T-helper 17 cell (primary cell): ENCODE data around the gene RHEB. TPM values are rescaled to one million over a fixed set of nuclear protein-coding genes. Genes with fewer than 3 reads are reported as not detected.

Source experiments
- ATAC-seq: fragments of 150-1000 bp; cut with Tn5 transposase; 2 replicates; pipeline ENCODE4 v1.10.0; 2021; ENCODE audit warnings: mild to moderate bottlenecking, moderate library complexity
- DNase-seq, 3 donors: peaks; one replicate each; pipeline versions ENCODE4 v3.0.0 to v3.0.0-alpha.2; 2020 to 2021
- H3K9me3 ChIP-seq: one replicate; pipeline ENCODE4 v1.7.0; 2013; ENCODE audit warnings: low read length, mild to moderate bottlenecking; ENCODE audit not compliant: control insufficient read depth, poor library complexity, severe bottlenecking
- H3K27ac Mint-ChIP-seq: one replicate; pipeline ENCODE4 v1.8.0; 2022; ENCODE audit warnings: mild to moderate bottlenecking, moderate library complexity, mixed read lengths
- H3K27me3 Mint-ChIP-seq: one replicate; pipeline ENCODE4 v1.8.0; 2022; ENCODE audit warnings: mixed read lengths
- H3K36me3 Mint-ChIP-seq: one replicate; pipeline ENCODE4 v1.8.0; 2022; ENCODE audit warnings: low read depth, mixed read lengths
- H3K4me1 Mint-ChIP-seq: one replicate; pipeline ENCODE4 v1.8.0; 2022; ENCODE audit warnings: mild to moderate bottlenecking, mixed read lengths
- H3K4me3 Mint-ChIP-seq: one replicate; pipeline ENCODE4 v1.8.0; 2022; ENCODE audit warnings: mild to moderate bottlenecking, moderate library complexity, mixed read lengths
- total RNA-seq, 4 donors: library from RNA in 2 of 4; stranded (reverse) in 2 of 4; gene quantifications; one replicate each; pipeline ENCODE4 v1.2.3 and lab custom pipeline; 2022 to 2026

RHEB gene
- total RNA-seq, 2 donors from 2014 or later = 62.5 to 71.1 TPM

DNA sequence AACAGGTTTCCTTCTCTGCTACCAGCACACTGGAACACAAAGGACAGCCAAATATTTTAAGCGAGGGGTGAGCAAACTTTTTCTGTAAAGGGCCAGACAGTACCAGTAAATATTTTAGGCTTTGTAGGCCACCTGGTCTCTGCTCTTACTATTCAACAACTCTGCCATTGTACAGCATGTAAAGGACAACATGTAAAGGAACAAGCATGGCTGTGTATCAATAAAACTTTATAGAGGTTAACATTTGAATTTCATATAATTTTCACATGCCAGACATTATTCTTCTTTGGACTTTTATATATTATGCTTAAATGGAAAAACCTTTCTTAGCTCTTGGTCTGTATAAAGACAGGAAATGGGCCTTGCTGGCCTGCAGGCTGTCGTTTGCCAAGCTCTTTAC is 30.2 kb downstream of the RHEB start:
- H3K9me3 ChIP-seq = no peaks in the 10 kb centered on the region
- Mint-ChIP-seq H3K4me1 (peaks cover 28% of the 10 kb centered on the region), H3K4me3 (no peak overlapping the region), H3K36me3 (peaks cover 11% of the 10 kb centered on the region), H3K27me3 (no peaks in the 10 kb centered on the region), H3K27ac (no peak overlapping the region)
- ATAC-seq (no peak), DNase-seq (no peak)

DNA sequence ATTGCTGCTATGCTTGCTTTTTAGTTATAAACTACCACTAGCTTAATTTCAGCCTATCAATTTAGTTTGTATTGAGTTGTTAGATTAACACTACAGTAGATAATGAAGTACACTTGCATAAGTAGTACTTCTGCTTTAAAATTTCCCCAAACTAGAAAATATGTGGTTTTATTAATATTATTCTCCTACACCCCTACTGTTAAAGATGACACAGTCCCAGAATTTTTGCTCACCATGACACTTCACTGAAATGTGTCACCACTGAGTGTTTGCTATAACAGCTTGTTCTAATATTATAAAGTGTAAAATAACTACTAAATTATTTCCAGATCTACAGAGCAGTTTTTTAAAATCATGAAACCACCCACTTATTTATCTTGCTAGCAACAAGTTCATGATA is 31.6 kb downstream of the RHEB start:
- Mint-ChIP-seq H3K36me3 (peaks cover 14% of the 10 kb centered on the region), H3K27me3 (no peaks in the 10 kb centered on the region), H3K4me1 (peaks cover 25% of the 10 kb centered on the region), H3K27ac (peak overlapping the region; percentile 75), H3K4me3 (no peak overlapping the region)
- H3K9me3 ChIP-seq = no peaks in the 10 kb centered on the region
- ATAC-seq = no peak
- no peak for DNase-seq

DNA sequence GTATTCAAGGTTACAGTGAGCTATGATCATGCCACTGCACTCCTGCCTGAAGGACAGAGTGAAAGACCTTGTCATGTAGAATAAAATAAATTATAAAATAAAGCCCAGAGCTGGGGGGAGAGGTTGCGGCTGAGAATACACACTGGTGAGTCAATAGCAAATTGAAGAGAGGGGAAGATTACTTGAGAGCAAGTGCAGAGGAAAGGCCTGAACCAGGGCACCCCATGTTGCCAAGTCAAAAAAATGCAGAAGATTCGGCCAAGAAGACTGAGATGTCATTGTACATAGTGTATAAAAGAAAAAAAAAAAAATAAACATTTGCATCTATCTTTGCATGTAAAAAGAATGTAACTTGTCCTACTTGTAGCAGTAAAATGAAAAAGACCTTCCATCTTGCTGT is 32.5 kb downstream of the RHEB start:
- Mint-ChIP-seq H3K27ac (peak overlapping the region; percentile 56), H3K4me1 (peaks cover 32% of the 10 kb centered on the region), H3K36me3 (peaks cover 18% of the 10 kb centered on the region), H3K27me3 (no peaks in the 10 kb centered on the region), H3K4me3 (no peak overlapping the region)
- no peak for ATAC-seq
- DNase-seq = no peak
- no peaks in the 10 kb centered on the region for H3K9me3 ChIP-seq

DNA sequence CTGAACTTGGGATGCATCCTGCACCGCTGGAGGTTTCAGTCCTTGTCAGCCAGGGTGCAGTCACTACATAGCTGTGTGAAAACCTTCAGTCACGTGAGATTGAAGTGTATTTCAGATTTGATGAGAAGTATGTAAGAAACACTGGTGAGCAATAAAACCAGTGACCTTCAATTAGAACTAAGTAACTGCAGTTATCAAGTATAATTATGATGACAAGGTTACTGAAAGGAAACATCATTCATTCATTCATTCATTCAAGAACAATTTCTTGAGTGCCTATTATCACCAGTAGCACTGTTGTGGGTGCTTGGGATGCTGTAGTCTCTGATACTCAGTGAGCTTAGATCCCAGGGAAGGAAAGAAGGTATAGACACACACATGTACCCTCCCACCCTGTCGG is 33.6 kb downstream of the RHEB start:
- H3K27me3 Mint-ChIP-seq = no peaks in the 10 kb centered on the region
- H3K36me3 Mint-ChIP-seq = peaks cover 20% of the 10 kb centered on the region
- H3K27ac Mint-ChIP-seq = no peak overlapping the region
- no peak overlapping the region for H3K4me3 Mint-ChIP-seq
- no peak for ATAC-seq
- peaks cover 34% of the 10 kb centered on the region for H3K4me1 Mint-ChIP-seq
- H3K9me3 ChIP-seq = no peaks in the 10 kb centered on the region
- DNase-seq = no peak

DNA sequence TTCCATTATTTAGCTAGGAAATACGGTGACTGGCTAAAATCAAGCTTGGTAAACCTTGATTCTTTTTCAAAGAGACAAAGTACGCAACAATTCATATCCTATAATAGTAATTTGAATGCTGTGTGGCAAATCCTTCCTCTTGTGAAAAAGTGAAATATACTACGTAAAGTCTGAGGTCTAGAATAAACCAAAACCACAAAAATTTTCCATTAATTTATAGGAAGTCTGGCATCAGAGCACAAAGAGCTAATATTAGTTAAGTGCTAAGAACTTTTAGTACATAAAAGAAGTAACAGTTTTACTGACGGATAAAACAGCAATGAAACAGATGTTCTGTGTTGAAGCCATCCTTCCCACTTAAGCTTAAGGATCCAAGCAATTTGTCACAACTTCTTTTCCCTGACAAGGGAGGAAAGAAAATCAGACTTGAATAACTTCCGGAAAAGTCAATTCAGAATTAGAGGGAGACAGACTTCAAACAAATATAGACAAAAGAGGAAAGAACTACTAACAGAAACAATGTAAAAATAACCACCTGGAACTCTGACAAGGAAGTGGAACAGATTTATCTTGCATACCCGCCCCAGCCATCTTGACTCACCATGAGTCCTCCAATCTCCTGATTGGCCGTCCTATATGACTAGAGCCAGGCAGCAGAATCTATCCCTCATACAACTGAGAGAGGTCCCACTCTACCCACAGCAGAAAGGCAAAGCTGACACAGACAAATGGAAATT is 34.6 kb downstream of the RHEB start:
- H3K4me3 Mint-ChIP-seq = no peak overlapping the region
- ATAC-seq = no peak
- H3K36me3 Mint-ChIP-seq = peaks cover 17% of the 10 kb centered on the region
- H3K27ac Mint-ChIP-seq = peak overlapping the region; percentile 86
- no peaks in the 10 kb centered on the region for H3K9me3 ChIP-seq
- no peak for DNase-seq
- H3K27me3 Mint-ChIP-seq = no peaks in the 10 kb centered on the region
- peaks cover 34% of the 10 kb centered on the region for H3K4me1 Mint-ChIP-seq

DNA sequence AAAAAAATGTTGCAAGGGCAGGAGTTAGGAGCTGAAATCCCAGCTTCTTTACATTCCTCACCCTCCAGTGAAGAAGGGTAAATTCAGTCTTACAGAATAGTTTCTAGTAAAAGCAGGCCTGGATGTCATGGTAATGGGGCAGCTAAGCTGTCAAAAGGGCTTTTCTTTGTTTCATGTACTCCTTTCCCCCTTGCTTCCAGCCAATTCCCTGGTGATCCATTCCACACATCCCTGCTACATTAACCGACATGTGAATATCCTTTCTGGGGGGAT is 36.0 kb downstream of the RHEB start:
- Mint-ChIP-seq H3K4me3 (no peak overlapping the region), H3K36me3 (peaks cover 19% of the 10 kb centered on the region)

DNA sequence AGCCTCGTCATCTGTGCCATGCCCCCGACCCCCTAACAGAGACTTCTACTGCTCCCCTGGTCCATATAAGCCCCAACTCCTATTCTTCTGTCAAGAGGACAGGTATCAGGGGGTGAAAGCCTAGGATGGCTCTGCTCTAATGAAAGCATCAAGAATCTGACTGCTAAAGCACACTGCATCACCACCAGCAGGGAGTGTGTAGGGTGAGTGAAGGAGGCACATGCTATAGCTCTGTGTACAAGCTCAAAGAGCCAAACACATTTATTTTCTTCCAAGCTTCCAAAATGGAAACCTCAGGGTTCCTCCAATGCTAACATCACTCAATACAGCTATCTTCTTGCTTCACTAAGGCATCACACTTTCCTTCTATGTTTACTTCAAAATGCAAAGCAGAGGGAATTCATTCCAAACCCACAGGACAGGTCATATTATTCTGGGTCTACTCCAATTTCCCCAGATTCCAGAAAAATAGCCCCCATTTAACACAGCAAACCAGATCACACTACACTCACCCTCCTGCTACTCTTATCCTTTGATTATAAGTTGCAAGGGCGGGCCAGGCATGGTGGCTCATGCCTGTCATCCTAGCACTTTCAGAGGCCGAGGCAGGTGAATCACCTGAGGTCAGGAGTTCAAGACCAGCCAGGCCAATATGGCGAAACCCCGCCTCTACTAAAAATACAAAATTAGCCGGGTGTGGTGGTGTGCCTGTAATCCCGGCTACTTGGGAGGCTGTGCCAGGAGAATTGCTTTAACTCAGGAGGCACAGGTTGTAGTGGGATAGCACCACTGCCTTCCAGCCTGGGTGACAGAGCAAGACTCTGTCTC is 36.6 kb downstream of the RHEB start:
- DNase-seq = no peak
- H3K4me1 Mint-ChIP-seq = peaks cover 39% of the 10 kb centered on the region
- H3K9me3 ChIP-seq = no peaks in the 10 kb centered on the region
- no peak for ATAC-seq
- peak overlapping the region; percentile 86 for H3K27ac Mint-ChIP-seq
- H3K36me3 Mint-ChIP-seq = peaks cover 19% of the 10 kb centered on the region
- H3K4me3 Mint-ChIP-seq = no peak overlapping the region
- H3K27me3 Mint-ChIP-seq = no peaks in the 10 kb centered on the region

More for the DNA sequence above, 36.0 kb downstream of the RHEB start:
- H3K27ac Mint-ChIP-seq = peak overlapping the region; percentile 86
- peaks cover 39% of the 10 kb centered on the region for H3K4me1 Mint-ChIP-seq
- no peaks in the 10 kb centered on the region for H3K9me3 ChIP-seq
- no peaks in the 10 kb centered on the region for H3K27me3 Mint-ChIP-seq
- ATAC-seq (no peak), DNase-seq (no peak)

DNA sequence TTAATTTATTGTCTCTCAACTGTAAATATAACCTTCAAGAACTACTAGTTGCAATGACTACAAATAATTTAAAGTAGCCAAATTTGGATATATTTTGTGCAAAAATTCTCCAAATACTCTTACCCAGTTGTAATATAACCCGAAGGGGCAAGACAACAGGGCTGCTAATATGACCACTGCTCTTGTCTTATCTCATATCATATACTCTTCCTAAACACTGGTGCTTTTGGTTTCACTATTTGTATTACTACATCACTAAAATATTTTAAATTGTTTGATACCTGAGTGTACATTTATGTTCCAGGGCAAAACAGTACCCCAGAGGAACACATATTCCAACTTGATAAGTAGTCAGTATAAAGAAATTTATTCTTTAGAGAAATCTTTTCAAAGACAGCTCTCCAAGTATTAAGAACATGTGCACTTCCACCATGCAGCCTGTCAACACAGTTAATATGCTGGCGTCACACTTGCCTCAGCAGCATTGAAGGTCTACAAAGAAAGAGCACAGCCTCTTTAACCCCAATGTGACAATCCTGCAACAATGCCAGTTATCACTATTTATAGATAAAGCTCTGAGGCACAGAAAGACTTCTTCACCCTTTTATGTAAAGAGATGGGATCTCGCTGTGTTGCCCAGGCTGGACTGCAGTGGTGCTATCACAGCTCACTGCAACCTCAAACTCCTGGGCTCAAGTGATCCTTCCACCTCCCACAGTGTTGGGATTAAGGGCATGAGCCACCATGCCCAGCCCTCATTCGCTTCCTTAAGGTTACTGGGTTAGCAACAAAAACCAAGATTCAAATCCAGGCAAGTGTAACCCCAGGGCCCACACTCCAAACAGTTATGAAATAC is 37.8 kb downstream of the RHEB start:
- Mint-ChIP-seq H3K36me3 (peaks cover 19% of the 10 kb centered on the region), H3K4me3 (no peak overlapping the region), H3K27ac (peak overlapping the region; percentile 86), H3K27me3 (no peaks in the 10 kb centered on the region), H3K4me1 (peaks cover 39% of the 10 kb centered on the region)
- no peaks in the 10 kb centered on the region for H3K9me3 ChIP-seq
- DNase-seq = no peak
- no peak for ATAC-seq

DNA sequence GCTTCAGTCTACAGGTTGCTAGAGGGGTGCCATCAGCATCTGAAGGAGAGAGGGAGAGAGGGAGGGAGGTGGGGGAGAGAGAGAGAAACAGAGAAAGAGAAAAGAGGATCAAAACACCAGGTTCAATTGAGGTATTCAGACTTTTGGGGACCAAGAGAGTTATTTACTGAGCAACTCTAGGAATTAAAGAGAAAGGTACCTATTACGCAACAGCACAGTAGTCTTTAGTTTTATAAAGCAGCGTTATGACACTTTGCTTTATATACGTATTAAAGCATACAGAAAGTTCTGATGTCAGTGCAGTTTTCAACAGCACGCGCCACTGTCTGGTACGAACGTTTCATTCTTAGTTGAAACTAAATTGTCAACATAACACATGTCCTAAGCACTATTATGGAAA is 41.8 kb downstream of the RHEB start:
- Mint-ChIP-seq H3K27me3 (no peaks in the 10 kb centered on the region), H3K4me1 (peaks cover 33% of the 10 kb centered on the region), H3K27ac (no peak overlapping the region), H3K36me3 (peaks cover 6% of the 10 kb centered on the region), H3K4me3 (no peak overlapping the region)
- DNase-seq (no peak), ATAC-seq (no peak)
- H3K9me3 ChIP-seq = no peaks in the 10 kb centered on the region

DNA sequence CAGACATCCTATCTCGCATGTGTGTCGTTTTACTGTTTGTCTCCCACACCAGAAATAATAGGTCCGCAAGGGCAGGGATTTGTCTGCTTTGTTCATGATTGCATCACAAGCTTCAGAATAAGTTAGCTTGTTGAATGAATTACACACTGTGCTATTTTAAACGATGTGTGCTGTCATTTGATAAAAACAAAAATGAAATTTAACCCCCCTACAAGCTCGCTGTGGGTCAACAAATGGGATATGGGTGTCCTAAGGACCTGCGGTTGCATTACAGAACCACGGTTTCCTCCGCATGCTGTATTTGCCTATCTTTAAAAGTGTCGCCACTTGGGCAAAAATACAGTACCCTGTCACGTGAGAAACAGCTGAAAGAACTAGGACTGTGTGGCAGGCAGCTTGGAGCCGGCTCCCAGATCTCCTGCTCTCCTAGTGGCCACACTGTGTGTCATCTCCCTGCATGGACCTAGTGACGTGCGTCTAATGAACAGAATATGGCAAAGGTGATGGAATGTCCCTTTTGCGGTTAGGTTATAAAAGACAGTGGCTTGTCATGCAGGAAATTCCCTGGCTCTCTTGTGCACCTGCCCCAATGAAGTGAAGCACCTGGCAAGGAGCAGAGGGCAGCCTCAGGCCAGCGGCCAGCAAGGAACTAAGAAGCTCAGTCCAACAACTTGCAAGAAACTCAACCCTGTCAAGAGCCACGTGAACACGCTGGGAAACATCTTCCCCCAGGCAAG is 46.9 kb downstream of the RHEB start:
- DNase-seq (no peak), ATAC-seq (peak; percentile 18)
- Mint-ChIP-seq H3K27ac (peak overlapping the region; percentile 67), H3K4me1 (peaks cover 54% of the 10 kb centered on the region), H3K27me3 (no peaks in the 10 kb centered on the region), H3K4me3 (peak overlapping the region; percentile 47), H3K36me3 (peaks cover 14% of the 10 kb centered on the region)
- no peaks in the 10 kb centered on the region for H3K9me3 ChIP-seq

DNA sequence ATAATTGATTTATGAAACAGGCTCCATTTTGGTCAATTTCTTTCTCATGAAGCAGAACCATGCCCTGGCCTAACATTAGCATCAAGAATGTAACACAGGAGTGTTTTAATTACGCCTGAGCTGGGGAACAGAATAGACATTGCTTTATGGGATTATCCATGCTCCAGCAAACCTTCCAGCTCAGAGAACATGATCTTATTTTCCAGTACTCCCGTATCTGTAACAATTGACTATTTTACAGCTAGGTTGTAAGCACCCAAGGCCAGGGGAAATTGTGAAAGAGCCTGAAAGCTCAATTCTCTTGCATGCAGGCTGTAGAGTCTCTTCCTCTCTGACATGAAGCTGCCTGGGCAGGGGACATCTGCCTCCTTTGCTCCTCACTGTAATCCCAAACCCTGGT is 49.0 kb downstream of the RHEB start:
- Mint-ChIP-seq H3K27me3 (no peaks in the 10 kb centered on the region), H3K36me3 (peaks cover 19% of the 10 kb centered on the region)

DNA sequence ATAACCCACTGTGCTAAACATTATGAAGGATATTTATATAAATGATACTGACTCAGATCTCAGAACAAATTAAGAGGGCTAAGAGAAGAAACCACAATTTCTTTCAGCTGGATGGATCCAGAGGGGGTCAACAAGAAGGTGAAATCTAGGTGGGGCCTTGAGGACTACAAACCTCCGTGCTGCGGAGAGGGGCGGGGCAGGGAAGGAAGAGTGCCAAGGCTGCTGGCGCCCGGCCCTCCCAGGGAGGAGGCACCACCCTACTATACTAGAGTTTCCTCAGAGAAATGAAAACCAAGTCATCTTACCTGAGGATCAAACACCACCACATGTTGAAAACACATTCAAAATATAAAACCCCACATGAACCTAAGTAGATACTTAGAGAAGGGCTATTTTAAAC is 50.4 kb downstream of the RHEB start:
- DNase-seq = no peak
- H3K4me1 Mint-ChIP-seq = peaks cover 51% of the 10 kb centered on the region

More for the DNA sequence above, 49.0 kb downstream of the RHEB start:
- Mint-ChIP-seq H3K4me3 (no peak overlapping the region), H3K4me1 (peaks cover 51% of the 10 kb centered on the region), H3K27ac (peak overlapping the region; percentile 67)
- ATAC-seq = no peak
- DNase-seq = no peak
- no peaks in the 10 kb centered on the region for H3K9me3 ChIP-seq

More for the DNA sequence above, 50.4 kb downstream of the RHEB start:
- no peaks in the 10 kb centered on the region for H3K27me3 Mint-ChIP-seq
- ATAC-seq = no peak
- no peaks in the 10 kb centered on the region for H3K9me3 ChIP-seq
- H3K4me3 Mint-ChIP-seq = peak overlapping the region; percentile 55
- H3K36me3 Mint-ChIP-seq = peaks cover 19% of the 10 kb centered on the region
- H3K27ac Mint-ChIP-seq = peak overlapping the region; percentile 96
